Effector memory CD8-positive, alpha-beta T cell (primary cell): ENCODE data around the gene CFAP20DC.
"Not testable (repeated sequence)": the region's sequence is repeated elsewhere in the genome, so short reads cannot be mapped to it uniquely, and the experiment has no call there.

Experiments
- ATAC-seq: fragments of 150-1000 bp; cut with Tn5 transposase; replicated peaks from 2 replicates; pipeline ENCODE4 v1.10.0; 2021; ENCODE audit warnings: mild to moderate bottlenecking, moderate library complexity
- DNase-seq, 3 experiments: peaks; one replicate each; pipeline ENCODE4 v3.0.0; 2021
- H3K27ac Mint-ChIP-seq, 2 donors: one replicate each; pipeline ENCODE4 v1.8.0; 2022; ENCODE audit warnings: mild to moderate bottlenecking in 2 of 2, mixed read lengths in 2 of 2, moderate library complexity in 2 of 2
- H3K27me3 Mint-ChIP-seq, 2 donors: one replicate each; pipeline ENCODE4 v1.8.0; 2022; ENCODE audit warnings: mixed read lengths in 2 of 2
- H3K36me3 Mint-ChIP-seq: one replicate; pipeline ENCODE4 v1.8.0; 2022; ENCODE audit warnings: mild to moderate bottlenecking, moderate library complexity, mixed read lengths; ENCODE audit not compliant: insufficient read depth
- H3K4me1 Mint-ChIP-seq, 2 donors: one replicate each; pipeline ENCODE4 v1.8.0; 2022; ENCODE audit warnings: low read depth in 2 of 2, mixed read lengths in 2 of 2
- H3K4me3 Mint-ChIP-seq, 2 donors: one replicate each; pipeline ENCODE4 v1.8.0; 2022; ENCODE audit warnings: mild to moderate bottlenecking in 2 of 2, mixed read lengths in 2 of 2, moderate library complexity in 2 of 2
- H3K9me3 Mint-ChIP-seq, 2 donors: one replicate each; pipeline ENCODE4 v1.8.0; 2022; ENCODE audit warnings: mixed read lengths in 2 of 2
- total RNA-seq, 9 experiments: gene quantifications; one replicate each; lab custom pipeline; 2026; lab: John Stamatoyannopoulos, UW

CFAP20DC gene
- 0.17 to 2.0 (median 0.54) reads per million in 9 experiments for total RNA-seq

GRCh38 chr3:59049671-59050331, at the start of gene CFAP20DC:
Gene CFAP20DC, minus strand, starts transcription at chr3:59050025. Its CDS starts 394 bp downstream, at chr3:59049631.
- ATAC-seq (peak; percentile 95), DNase-seq (peak; percentile 60 to 62 (median 60))
- H3K9me3 Mint-ChIP-seq = no peaks in the 10 kb centered on the region
- peaks cover 4% of the 10 kb centered on the region for H3K36me3 Mint-ChIP-seq
- peak within 1 kb of the TSS; percentile 67 to 75 for H3K4me3 Mint-ChIP-seq
- H3K4me1 Mint-ChIP-seq = no peaks in the 10 kb centered on the region
- peak within 1 kb of the TSS in 1 of 2 donors; percentile 46 for H3K27ac Mint-ChIP-seq
- H3K27me3 Mint-ChIP-seq = no peaks in the 10 kb centered on the region

- not testable (repeated sequence) for H3K4me1 Mint-ChIP-seq, H3K36me3 Mint-ChIP-seq, DNase-seq, H3K4me3 Mint-ChIP-seq, H3K9me3 Mint-ChIP-seq, H3K27ac Mint-ChIP-seq, ATAC-seq
- H3K27me3 Mint-ChIP-seq = peaks cover 25 to 46% of the 10 kb centered on the region in 2 donors
Measured at GRCh38 chr3:59098516-59098915, 48.7 kb upstream of the CFAP20DC start.

GRCh38 chr3:59094446-59094845, 44.6 kb upstream of the CFAP20DC start:
- Mint-ChIP-seq H3K36me3 (no peaks in the 10 kb centered on the region), H3K9me3 (peaks cover 8 to 9% of the 10 kb centered on the region in 2 donors), H3K27ac (no peak overlapping the region), H3K4me1 (no peaks in the 10 kb centered on the region), H3K4me3 (no peak overlapping the region), H3K27me3 (peaks cover 9 to 15% of the 10 kb centered on the region in 2 donors)
- DNase-seq (no peak), ATAC-seq (no peak)

- DNase-seq = no peak
- no peak overlapping the region for H3K27ac Mint-ChIP-seq
- ATAC-seq = no peak
- H3K9me3 Mint-ChIP-seq = peaks cover 7 to 9% of the 10 kb centered on the region in 2 donors
- peaks cover 7 to 10% of the 10 kb centered on the region in 2 donors for H3K27me3 Mint-ChIP-seq
- H3K4me3 Mint-ChIP-seq = no peak overlapping the region
- no peaks in the 10 kb centered on the region for H3K4me1 Mint-ChIP-seq
- H3K36me3 Mint-ChIP-seq = no peaks in the 10 kb centered on the region
Measured at GRCh38 chr3:59093521-59093920, 43.7 kb upstream of the CFAP20DC start.

- Mint-ChIP-seq H3K27me3 (peaks cover 4 to 12% of the 10 kb centered on the region in 2 donors), H3K36me3 (no peaks in the 10 kb centered on the region), H3K4me3 (no peak overlapping the region), H3K27ac (no peak overlapping the region), H3K4me1 (no peaks in the 10 kb centered on the region), H3K9me3 (no peaks in the 10 kb centered on the region)
- no peak for DNase-seq
- ATAC-seq = no peak
Measured at GRCh38 chr3:59088761-59089160, 38.9 kb upstream of the CFAP20DC start.

GRCh38 chr3:59085976-59086375, 36.2 kb upstream of the CFAP20DC start:
- no peaks in the 10 kb centered on the region for H3K9me3 Mint-ChIP-seq
- DNase-seq = no peak
- H3K36me3 Mint-ChIP-seq = no peaks in the 10 kb centered on the region
- ATAC-seq = no peak
- no peak overlapping the region for H3K4me3 Mint-ChIP-seq
- H3K27me3 Mint-ChIP-seq = peaks cover 9 to 23% of the 10 kb centered on the region in 2 donors
- H3K27ac Mint-ChIP-seq = no peak overlapping the region
- H3K4me1 Mint-ChIP-seq = no peaks in the 10 kb centered on the region

- no peak for DNase-seq
- Mint-ChIP-seq H3K4me1 (no peaks in the 10 kb centered on the region), H3K36me3 (no peaks in the 10 kb centered on the region), H3K27ac (no peak overlapping the region), H3K27me3 (peaks cover 9 to 23% of the 10 kb centered on the region in 2 donors), H3K4me3 (no peak overlapping the region), H3K9me3 (no peaks in the 10 kb centered on the region)
- ATAC-seq = no peak
Measured at GRCh38 chr3:59084583-59084982, 34.8 kb upstream of the CFAP20DC start.

GRCh38 chr3:59082106-59082505, 32.3 kb upstream of the CFAP20DC start:
- H3K36me3 Mint-ChIP-seq = no peaks in the 10 kb centered on the region
- ATAC-seq (no peak), DNase-seq (no peak)
- no peak overlapping the region for H3K4me3 Mint-ChIP-seq
- H3K27me3 Mint-ChIP-seq = peaks cover 9 to 26% of the 10 kb centered on the region in 2 donors
- H3K4me1 Mint-ChIP-seq = no peaks in the 10 kb centered on the region
- no peaks in the 10 kb centered on the region for H3K9me3 Mint-ChIP-seq
- no peak overlapping the region for H3K27ac Mint-ChIP-seq

GRCh38 chr3:59081071-59081470, 31.2 kb upstream of the CFAP20DC start:
- Mint-ChIP-seq H3K36me3 (no peaks in the 10 kb centered on the region), H3K4me1 (no peaks in the 10 kb centered on the region), H3K9me3 (no peaks in the 10 kb centered on the region), H3K27ac (no peak overlapping the region), H3K4me3 (no peak overlapping the region), H3K27me3 (peaks cover 9 to 21% of the 10 kb centered on the region in 2 donors)
- no peak for ATAC-seq
- DNase-seq = no peak

- no peak overlapping the region for H3K4me3 Mint-ChIP-seq
- H3K4me1 Mint-ChIP-seq = no peaks in the 10 kb centered on the region
- ATAC-seq (no peak), DNase-seq (no peak)
- H3K27ac Mint-ChIP-seq = no peak overlapping the region
- H3K36me3 Mint-ChIP-seq = no peaks in the 10 kb centered on the region
- no peaks in the 10 kb centered on the region for H3K9me3 Mint-ChIP-seq
- H3K27me3 Mint-ChIP-seq = peaks cover 9 to 21% of the 10 kb centered on the region in 2 donors
Measured at GRCh38 chr3:59079962-59080361, 30.1 kb upstream of the CFAP20DC start.

GRCh38 chr3:59074764-59075163, 24.9 kb upstream of the CFAP20DC start:
- DNase-seq (no peak), ATAC-seq (no peak)
- Mint-ChIP-seq H3K27me3 (peaks cover 5 to 27% of the 10 kb centered on the region in 2 donors), H3K27ac (no peak overlapping the region), H3K4me1 (no peaks in the 10 kb centered on the region), H3K9me3 (no peaks in the 10 kb centered on the region), H3K36me3 (no peaks in the 10 kb centered on the region), H3K4me3 (no peak overlapping the region)

- no peaks in the 10 kb centered on the region for H3K36me3 Mint-ChIP-seq
Measured at GRCh38 chr3:59072681-59073080, 22.9 kb upstream of the CFAP20DC start.

GRCh38 chr3:59069838-59070237, 20.0 kb upstream of the CFAP20DC start:
- Mint-ChIP-seq H3K27ac (no peak overlapping the region), H3K4me3 (no peak overlapping the region), H3K9me3 (no peaks in the 10 kb centered on the region), H3K27me3 (peaks cover 10 to 29% of the 10 kb centered on the region in 2 donors), H3K4me1 (no peaks in the 10 kb centered on the region), H3K36me3 (no peaks in the 10 kb centered on the region)
- no peak for ATAC-seq
- no peak for DNase-seq

More at GRCh38 chr3:59072681-59073080, 22.9 kb upstream of the CFAP20DC start:
- no peak for DNase-seq
- H3K4me1 Mint-ChIP-seq = no peaks in the 10 kb centered on the region
- H3K27ac Mint-ChIP-seq = no peak overlapping the region
- ATAC-seq = no peak
- H3K9me3 Mint-ChIP-seq = no peaks in the 10 kb centered on the region
- no peak overlapping the region for H3K4me3 Mint-ChIP-seq
- peaks cover 5 to 24% of the 10 kb centered on the region in 2 donors for H3K27me3 Mint-ChIP-seq

GRCh38 chr3:59065240-59065639, 15.4 kb upstream of the CFAP20DC start:
- DNase-seq (no peak), ATAC-seq (no peak)
- Mint-ChIP-seq H3K36me3 (no peaks in the 10 kb centered on the region), H3K27me3 (peaks cover 26 to 29% of the 10 kb centered on the region in 2 donors), H3K9me3 (peaks cover 0 to 2% of the 10 kb centered on the region in 2 donors), H3K4me3 (no peak overlapping the region), H3K27ac (no peak overlapping the region), H3K4me1 (no peaks in the 10 kb centered on the region)
